Kidney capillary endothelial cell (primary cell): Measurements from ENCODE around the gene KIF5A.
"Not testable (repeated sequence)": the region's sequence is repeated elsewhere in the genome, so short reads cannot be mapped to it uniquely, and the experiment has no call there.

ENCODE experiments used
- DNase-seq: peaks from one replicate; pipeline ENCODE4 v3.0.0-alpha.2; 2018; ENCODE audit warnings: low spot score

Gene KIF5A

GRCh38 chr12:57609101-57609780 is 59.4 kb downstream of the KIF5A start:
- DNase-seq = no peak

- no peak for DNase-seq
These were observed 60.1 kb downstream of the KIF5A start for GRCh38 chr12:57609781-57610553.

GRCh38 chr12:57610554-57611107 is 60.8 kb downstream of the KIF5A start:
- no peak for DNase-seq

GRCh38 chr12:57611108-57611826 is 61.4 kb downstream of the KIF5A start, which contains the start of gene ARHGEF25:
ARHGEF25 (plus strand) TSS chr12:57611435; CDS start chr12:57611895, 460 bp downstream.
- DNase-seq = no peak

GRCh38 chr12:57611827-57612710 is 62.2 kb downstream of the KIF5A start:
- DNase-seq = no peak

- DNase-seq = no peak
These were observed 63.0 kb downstream of the KIF5A start for GRCh38 chr12:57612711-57613426.

- DNase-seq = no peak
These were observed 63.7 kb downstream of the KIF5A start for GRCh38 chr12:57613427-57614109.

- no peak for DNase-seq
These were observed 64.5 kb downstream of the KIF5A start for GRCh38 chr12:57614178-57614947.

GRCh38 chr12:57614948-57615500 is 65.2 kb downstream of the KIF5A start:
- DNase-seq = no peak

- no peak for DNase-seq
These were observed 65.8 kb downstream of the KIF5A start for GRCh38 chr12:57615637-57616036.

- no peak for DNase-seq
These were observed 66.7 kb downstream of the KIF5A start for GRCh38 chr12:57616383-57617101.

GRCh38 chr12:57617942-57618341 is 68.1 kb downstream of the KIF5A start:
- no peak for DNase-seq

- DNase-seq = not testable (repeated sequence)
These were observed 68.6 kb downstream of the KIF5A start for GRCh38 chr12:57618431-57618830.

GRCh38 chr12:57618966-57619433 is 69.2 kb downstream of the KIF5A start:
- no peak for DNase-seq

GRCh38 chr12:57619434-57620244 is 69.8 kb downstream of the KIF5A start:
- DNase-seq = no peak

- no peak for DNase-seq
These were observed 70.5 kb downstream of the KIF5A start for GRCh38 chr12:57620245-57620935.
